GM12801 (cell line): ENCODE data around the gene ARFGAP2.

Source experiments
- CTCF ChIP-seq: IDR thresholded peaks from one replicate; pipeline ENCODE4 v1.5.1; 2011; ENCODE audit warnings: control low read depth; ENCODE audit not compliant: insufficient read length; ENCODE audit errors: extremely low read depth

Gene ARFGAP2

DNA sequence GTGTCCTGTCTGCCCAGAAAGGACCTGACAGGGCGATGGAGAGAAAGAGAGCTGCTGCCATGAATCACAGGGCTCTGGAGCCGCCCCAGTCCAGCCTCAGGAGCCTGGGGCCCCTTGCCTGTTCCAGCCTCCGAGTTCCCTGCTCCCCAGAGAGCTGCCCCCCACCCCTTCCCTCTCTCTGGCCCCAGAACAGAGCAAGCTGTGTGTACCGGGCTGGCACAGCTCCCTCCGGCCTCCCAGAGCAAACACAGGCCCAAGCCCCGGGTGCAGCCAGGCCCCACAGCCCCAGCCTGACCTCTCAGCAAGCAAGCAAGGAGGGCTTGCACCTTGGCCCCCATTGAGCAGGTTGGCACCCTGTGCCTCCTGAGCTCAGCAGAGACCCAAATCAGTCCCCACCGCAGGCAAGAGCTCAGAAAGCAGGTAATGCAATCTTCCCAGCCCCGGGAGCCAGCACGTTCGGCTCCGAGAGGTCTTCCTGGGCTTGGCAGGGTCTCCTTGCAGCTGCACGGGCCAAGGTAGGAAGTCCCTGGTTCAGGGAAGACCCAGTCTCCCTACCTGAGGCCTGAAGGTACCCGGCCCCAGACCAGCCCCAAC lies 8.1 kb upstream of the ARFGAP2 start:
- no peak for TF ChIP-seq CTCF

DNA sequence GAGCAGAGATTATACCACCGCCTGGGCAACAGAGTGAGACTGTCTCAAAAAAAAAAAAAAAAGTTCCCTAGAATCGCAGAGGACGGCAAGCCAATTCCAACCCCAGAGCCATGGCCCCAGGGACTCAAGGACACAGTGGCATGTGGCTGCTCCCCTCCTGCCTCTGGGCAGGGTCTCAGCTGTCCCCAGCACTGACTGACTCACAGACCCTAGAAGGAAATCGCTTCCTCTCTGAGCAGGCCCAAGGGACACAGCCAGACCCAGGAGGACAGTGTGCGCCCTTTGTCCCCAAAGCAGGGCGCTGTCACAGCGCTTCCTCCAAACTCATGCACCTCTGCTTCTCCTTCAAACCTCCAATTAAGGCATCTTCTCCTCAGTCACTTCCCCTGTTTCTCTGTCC lies 7.3 kb upstream of the ARFGAP2 start:
- no peak for TF ChIP-seq CTCF

DNA sequence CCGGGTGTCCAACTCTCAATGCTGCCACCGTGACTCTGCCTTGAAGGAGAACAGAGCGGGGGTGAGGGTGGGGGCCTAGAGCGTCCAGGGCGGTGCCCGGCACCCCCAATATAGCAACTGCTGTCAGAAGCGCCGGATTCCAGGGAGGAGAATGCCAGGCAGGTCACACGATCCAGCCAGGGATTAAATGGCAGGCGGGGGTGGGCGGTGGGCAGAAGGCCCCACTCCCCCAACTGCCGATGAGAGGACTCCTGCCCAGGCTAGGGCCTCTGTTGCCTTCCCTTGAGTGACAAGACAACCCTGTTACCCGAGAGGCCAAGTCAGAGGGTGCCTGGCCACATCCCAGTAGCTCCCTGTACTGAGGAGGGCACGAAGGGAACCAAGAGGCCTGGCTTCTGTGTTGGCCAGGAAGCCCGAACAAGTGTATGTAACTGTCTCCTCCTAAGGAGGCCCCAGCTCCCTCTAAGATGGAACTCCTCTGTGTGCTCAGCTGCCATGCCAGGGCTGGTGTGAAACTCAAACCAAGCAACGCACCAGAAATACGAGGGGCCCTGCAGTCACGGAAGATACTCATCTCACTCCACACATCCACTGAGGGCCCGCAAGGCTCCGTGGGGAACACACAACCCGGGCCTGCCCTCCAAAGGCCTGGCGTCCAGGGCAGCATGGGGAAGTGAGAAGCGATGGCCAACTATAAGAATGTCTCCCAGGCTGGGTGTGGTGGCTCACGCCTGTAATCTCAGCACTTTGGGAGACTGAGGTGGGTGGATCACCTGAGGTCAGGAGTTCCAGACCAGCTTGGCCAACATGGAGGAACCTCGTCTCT lies 6.6 kb upstream of the ARFGAP2 start:
- no peak for TF ChIP-seq CTCF

DNA sequence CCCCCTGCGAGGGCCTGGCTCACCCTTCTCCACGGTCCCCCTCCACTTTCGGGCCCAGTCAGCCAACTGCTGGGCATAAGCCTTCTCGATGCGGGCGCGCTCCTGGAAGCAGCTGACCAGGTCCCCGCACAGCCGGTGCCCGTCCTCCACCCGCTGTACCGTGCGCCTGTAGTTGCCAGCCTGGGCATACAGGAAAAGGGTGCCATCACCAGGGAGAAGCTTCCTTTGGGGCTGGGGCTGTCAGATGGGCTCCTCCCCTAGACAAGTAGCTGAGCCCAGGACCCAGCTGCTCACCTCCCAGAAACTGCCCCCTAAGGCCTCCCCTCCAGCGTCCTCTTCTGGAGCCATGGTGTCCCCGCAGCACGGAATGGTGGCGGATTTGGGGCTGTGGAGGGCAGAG lies 5.7 kb upstream of the ARFGAP2 start:
- no peak for TF ChIP-seq CTCF

GRCh38 chr11:47181271-47181670 lies 4.6 kb upstream of the ARFGAP2 start:
- no peak for TF ChIP-seq CTCF

DNA sequence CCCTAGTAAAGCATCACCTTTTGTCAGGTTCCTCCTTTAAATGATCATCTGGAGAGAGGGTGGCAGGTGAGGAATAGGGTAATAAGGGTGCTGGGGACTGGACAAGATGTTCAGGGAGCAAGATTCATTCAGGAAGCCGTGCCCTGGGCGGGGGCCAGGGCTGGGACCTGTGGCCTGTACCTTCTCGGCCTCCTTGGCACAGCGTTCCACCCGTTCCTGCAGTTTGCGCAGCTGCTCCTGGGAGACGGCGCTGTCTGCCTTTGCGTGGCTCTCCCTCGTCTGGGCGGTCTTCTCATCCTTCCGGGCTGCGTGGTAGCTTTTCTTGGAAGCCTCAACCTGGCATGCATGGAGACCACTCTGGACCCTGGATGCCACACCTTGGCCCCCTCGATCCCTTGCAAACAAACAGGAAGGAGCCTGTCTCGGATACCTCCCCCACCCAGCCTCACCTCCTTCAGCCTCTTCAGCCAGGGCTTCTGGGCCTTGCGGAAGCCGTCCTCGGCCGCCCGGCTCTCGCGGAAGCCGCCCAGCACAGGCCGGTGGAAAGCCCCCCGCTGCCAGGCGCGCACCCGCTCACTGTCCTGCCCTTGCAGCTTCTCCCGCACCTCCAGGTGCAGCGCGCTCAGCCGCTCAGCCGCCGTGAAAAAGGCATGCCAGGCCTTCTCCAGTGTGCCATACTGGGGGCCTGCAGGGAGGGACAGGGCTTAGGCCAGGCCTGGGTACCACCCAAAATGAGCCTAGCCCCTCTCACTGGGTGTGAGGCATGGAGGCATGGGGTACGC lies 3.5 kb upstream of the ARFGAP2 start:
- no peak for TF ChIP-seq CTCF

GRCh38 chr11:47179655-47179991 lies 2.9 kb upstream of the ARFGAP2 start:
- no peak for TF ChIP-seq CTCF
